Adrenal gland (tissue), 19 donors: ENCODE measurements around the gene WDTC1. TPM values are rescaled to one million over a fixed set of nuclear protein-coding genes. Genes with fewer than 3 reads are reported as not detected.
"Not testable (repeated sequence)": the region's sequence is repeated elsewhere in the genome, so short reads cannot be mapped to it uniquely, and the experiment has no call there.

Source experiments
- DNase-seq, 7 donors: peaks; one replicate each; pipeline ENCODE4 v3.0.0-alpha.2; 2019 to 2020
- H3K27ac ChIP-seq, 5 donors: fragments of 200-600 bp; sonication (generic) in 4 of 5; 1 replicate in 3 of 5; 2 replicates in 2 of 5; pipeline versions ENCODE4 v1.5.1 to v1.8.0; 2016 to 2020; ENCODE audit warnings: mild to moderate bottlenecking in 1 of 5
- H3K27me3 ChIP-seq: fragments of 200-600 bp; 2 replicates; pipeline ENCODE4 v1.8.0; 2021
- H3K36me3 ChIP-seq, 2 donors: fragments of 200-600 bp; replicated peaks in 1 of 2; 1 replicate in 1 of 2; 2 replicates in 1 of 2; pipeline versions ENCODE4 v1.5.1 to v1.8.0; 2018 to 2022
- H3K4me1 ChIP-seq, 2 donors: fragments of 200-600 bp; replicated peaks in 1 of 2; 1 replicate in 1 of 2; 2 replicates in 1 of 2; pipeline versions ENCODE4 v1.5.1 to v1.8.0; 2018 to 2021
- H3K4me3 ChIP-seq, 4 donors: fragments of 200-600 bp; sonication (generic) in 3 of 4; one replicate each; pipeline ENCODE4 v1.5.1; 2016 to 2018
- H3K9me3 ChIP-seq, 3 donors: fragments of 200-600 bp; sonication (generic) in 1 of 3; replicated peaks in 1 of 3; 1 replicate in 2 of 3; 2 replicates in 1 of 3; pipeline versions ENCODE4 v1.5.1 to v1.8.0; 2016 to 2021
- CTCF ChIP-seq, 6 experiments: fragments of 450-650 bp in 4 of 6; fragments of 200-600 bp in 2 of 6; sonication (generic) in 1 of 6; IDR thresholded peaks; 1 replicate in 5 of 6; 2 replicates in 1 of 6; pipeline versions ENCODE4 v1.5.1 to v1.8.0; 2016 to 2021; ENCODE audit warnings: antibody characterized with exemption in 6 of 6, mild to moderate bottlenecking in 2 of 6, moderate library complexity in 1 of 6
- POLR2A ChIP-seq, 2 donors: fragments of 450-650 bp; IDR thresholded peaks; one replicate each; pipeline ENCODE4 v1.6.1; 2017; ENCODE audit warnings: antibody characterized with exemption in 2 of 2, mild to moderate bottlenecking in 2 of 2, moderate library complexity in 1 of 2
- WGBS, 4 donors: extraction: QIAGEN DNeasy Blood & Tissue Kit in 2 of 4; methylation state at CpG; one replicate each; pipeline versions ENCODE4 v1.1.5 to v1.1.7; 2013 to 2017; 5-methylcytosine and 5-hydroxymethylcytosine counted together
- intact Hi-C, 2 donors: fragments of 100-400 bp; cut with DNase I; formaldehyde crosslinking; loops; one replicate each; pipeline versions ENCODE4 v1.14.1 to v1.15.0; 2022 to 2023
- long read RNA-seq, 10 donors: library from polyadenylated mRNA in 3 of 10; unstranded in 2 of 10; stranded (forward) in 1 of 10; transcript quantifications; one replicate each; pipeline ENCODE4 v2.0.0 and lab custom pipeline, GENCODE V29; 2021 to 2026
- polyA plus RNA-seq, 3 donors: library from polyadenylated mRNA; stranded (reverse); fragments of 200-250 nt in 2 of 3; fragments of 350-450 nt in 1 of 3; fragmentation: Illumina TruSeq in 1 of 3; extraction: RNeasy Lipid Tissue Mini Kit (QIAGEN cat#74804) in 1 of 3; gene quantifications; one replicate each; pipeline ENCODE4 v1.2.3, GENCODE V29; 2013 to 2014
- total RNA-seq, 9 donors: library from RNA; depleted of rRNA in 4 of 9; stranded (reverse); fragments of >200 nt in 4 of 9; fragments of 120-200 nt in 1 of 9; fragmentation: NEBNext Ultra II Directional in 1 of 9; extraction: Animal tissue kit (Norgen Biotek cat#: 25700) in 1 of 9; gene quantifications; one replicate each; pipeline versions ENCODE4 v1.1.0 to v1.2.4, GENCODE V29; 2013 to 2023
- donor health status: healthy with polysubstance abuse.
- donor health status: Bipolar disorder and iron deficiency.
- donor health status: DM: yes; HTN: yes; CAD: no.
- donor health status: DM: no; HTN: no; CAD: no.
- donor health status: DM: no; HTN: no; CAD: no.
- donor health status: DM: yes; HTN: yes; CAD: no.

The WDTC1 gene
- total RNA-seq (10 to 100 TPM; 18.1 to 66.6 (median 52.5) TPM), polyA plus RNA-seq (10 to 100 TPM; 14.7 to 30.2 (median 21.5) TPM)
- long read RNA-seq, donor 1, full-length matches to known transcripts, result 1 of 70 reads
- long read RNA-seq, donor 1, partial matches to known transcripts, result 69 of 70 reads
- long read RNA-seq, donor 1, other reads (novel, unspliced or antisense), result 0 of 70 reads
- long read RNA-seq, donor 2, full-length matches to known transcripts, result 1 of 1 reads
- long read RNA-seq, donor 2, partial matches to known transcripts, result 0 of 1 reads
- long read RNA-seq, donor 2, other reads (novel, unspliced or antisense), result 0 of 1 reads
- long read RNA-seq, donor 3, full-length matches to known transcripts, result 1 of 1 reads
- long read RNA-seq, donor 3, partial matches to known transcripts, result 0 of 1 reads
- long read RNA-seq, donor 3, other reads (novel, unspliced or antisense), result 0 of 1 reads
- long read RNA-seq, donor 4, partial matches to known transcripts, result 1 of 11 reads
- long read RNA-seq, donor 4, other reads (novel, unspliced or antisense), result 10 of 11 reads
- long read RNA-seq, donor 5, full-length matches to known transcripts, result 39 of 68 reads
- long read RNA-seq, donor 5, partial matches to known transcripts, result 8 of 68 reads
- long read RNA-seq, donor 5, other reads (novel, unspliced or antisense), result 21 of 68 reads
- long read RNA-seq, donor 6, partial matches to known transcripts, result 0 of 9 reads
- long read RNA-seq, donor 6, other reads (novel, unspliced or antisense), result 9 of 9 reads
- long read RNA-seq, donor 7, result 0 reads
- long read RNA-seq, donor 8, full-length matches to known transcripts, result 3 of 3 reads
- long read RNA-seq, donor 8, partial matches to known transcripts, result 0 of 3 reads
- long read RNA-seq, donor 8, other reads (novel, unspliced or antisense), result 0 of 3 reads
- long read RNA-seq, donor 9, full-length matches to known transcripts, result 1 of 1 reads
- long read RNA-seq, donor 9, partial matches to known transcripts, result 0 of 1 reads
- long read RNA-seq, donor 9, other reads (novel, unspliced or antisense), result 0 of 1 reads
- long read RNA-seq, donor 10, full-length matches to known transcripts, result 5 of 5 reads
- long read RNA-seq, donor 10, partial matches to known transcripts, result 0 of 5 reads
- long read RNA-seq, donor 10, other reads (novel, unspliced or antisense), result 0 of 5 reads

- peak; percentile 98 to 99 (median 98) for DNase-seq
- Histone ChIP-seq H3K4me1 (peaks cover 5 to 25% of the 10 kb centered on the region in 2 donors), H3K27ac (peak within 1 kb of the TSS in 4 of 5 donors; percentile 22 to 85 (median 70)), H3K36me3 (no peaks in the 10 kb centered on the region), H3K9me3 (no peaks in the 10 kb centered on the region), H3K27me3 (no peaks in the 10 kb centered on the region), H3K4me3 (peak within 1 kb of the TSS in 3 of 4 donors; percentile 48 to 96 (median 91))
- TF ChIP-seq POLR2A (IDR thresholded peaks at IDR 0.05) (peak in 1 of 2 donors; percentile 86), CTCF (IDR thresholded peaks at IDR 0.05) (no peak)
- 1% methylated on average over 17 to 71 of the region's 71 CpGs for WGBS, 4 donors
- intact Hi-C loops, result no loop called here
Observed at GRCh38 chr1:27234049-27234882, at the start of gene WDTC1. Gene WDTC1, plus strand, starts transcription at chr1:27234632. Its CDS starts 26,423 bp downstream, at chr1:27261055.

GRCh38 chr1:27184665-27185064 lies 49.8 kb upstream of the WDTC1 start:
- intact Hi-C loops, DNase-seq, H3K36me3 ChIP-seq, H3K4me3 ChIP-seq, H3K27ac ChIP-seq, H3K9me3 ChIP-seq, H3K4me1 ChIP-seq, H3K27me3 ChIP-seq: not testable (repeated sequence)
- 70 to 87% (median 82%) methylated on average over 3 of the region's 3 CpGs for WGBS, 4 donors

- peaks cover 9 to 15% of the 10 kb centered on the region in 2 donors for H3K4me1 ChIP-seq
- DNase-seq, result peak in 6 of 7 donors; percentile 35 to 63 (median 51)
- no peaks in the 10 kb centered on the region for H3K36me3 ChIP-seq
- intact Hi-C loops, result loop anchor here in 1 of 2 donors (10.0 kb wide), 2 partner anchors 87 to 93 kb away; no protein-coding TSS in a partner anchor
- H3K27ac ChIP-seq, result no peak overlapping the region
- H3K4me3 ChIP-seq, result no peak overlapping the region
- no peaks in the 10 kb centered on the region for H3K27me3 ChIP-seq
- WGBS, 4 donors, result 57 to 63% (median 58%) methylated on average over 8 of the region's 8 CpGs
- TF ChIP-seq CTCF (IDR thresholded peaks at IDR 0.05) (no peak), POLR2A (IDR thresholded peaks at IDR 0.05) (no peak)
- H3K9me3 ChIP-seq, result no peaks in the 10 kb centered on the region
Observed at GRCh38 chr1:27192039-27192529, 42.3 kb upstream of the WDTC1 start.

GRCh38 chr1:27193194-27193593 lies 41.2 kb upstream of the WDTC1 start:
- no peaks in the 10 kb centered on the region for H3K27me3 ChIP-seq
- no peak overlapping the region for H3K4me3 ChIP-seq
- peaks cover 9 to 20% of the 10 kb centered on the region in 2 donors for H3K4me1 ChIP-seq
- DNase-seq, result no peak
- H3K36me3 ChIP-seq, result no peaks in the 10 kb centered on the region
- no peak for TF ChIP-seq POLR2A (IDR thresholded peaks at IDR 0.05)
- WGBS, 4 donors, result 98 to 100% (median 100%) methylated on average over 1 of the region's 1 CpG
- H3K9me3 ChIP-seq, result no peaks in the 10 kb centered on the region
- no peak overlapping the region for H3K27ac ChIP-seq
- intact Hi-C loops, result loop anchor here in 1 of 2 donors (10.0 kb wide), 2 partner anchors 88 to 92 kb away; no protein-coding TSS in a partner anchor
